NCI-H1694 treated with DMSO at 0.1 percent for 48 hours (cell line): ENCODE measurements around the gene S100A5.
A peak's percentile ranks its signal among the peaks of the same experiment; 100 is the strongest.
"Not testable (repeated sequence)": the region's sequence is repeated elsewhere in the genome, so short reads cannot be mapped to it uniquely, and the experiment has no call there.

Source experiments
- DNase-seq: peaks from one replicate; lab custom pipeline; 2025; lab: John Stamatoyannopoulos, UW

S100A5 gene

DNA sequence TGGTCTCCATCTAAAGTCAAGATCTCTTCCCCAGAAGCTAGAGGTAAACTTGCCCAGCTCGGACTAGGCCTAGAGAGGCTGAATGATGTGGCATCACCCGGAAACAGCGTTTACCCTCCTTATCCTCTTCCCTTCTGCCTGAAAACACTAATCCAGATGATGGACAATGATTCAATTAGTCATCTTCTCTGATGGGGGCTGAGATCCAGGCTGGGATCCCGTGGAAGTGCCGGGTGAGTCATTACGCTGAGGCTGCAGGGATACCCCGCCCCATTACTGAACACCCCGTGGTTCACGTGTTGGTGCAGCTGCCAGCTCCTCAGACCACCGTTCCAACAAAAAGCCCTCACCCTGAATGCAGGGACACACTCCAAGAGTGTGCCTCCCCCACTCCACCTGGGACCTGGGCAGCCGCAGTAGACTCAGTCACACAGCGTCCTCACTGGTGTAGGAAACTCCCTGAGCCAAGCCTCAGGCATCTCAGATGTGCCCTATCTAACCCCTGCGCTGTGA lies 7.0 kb downstream of the S100A5 start:
- DNase-seq: peak; percentile 66

DNA sequence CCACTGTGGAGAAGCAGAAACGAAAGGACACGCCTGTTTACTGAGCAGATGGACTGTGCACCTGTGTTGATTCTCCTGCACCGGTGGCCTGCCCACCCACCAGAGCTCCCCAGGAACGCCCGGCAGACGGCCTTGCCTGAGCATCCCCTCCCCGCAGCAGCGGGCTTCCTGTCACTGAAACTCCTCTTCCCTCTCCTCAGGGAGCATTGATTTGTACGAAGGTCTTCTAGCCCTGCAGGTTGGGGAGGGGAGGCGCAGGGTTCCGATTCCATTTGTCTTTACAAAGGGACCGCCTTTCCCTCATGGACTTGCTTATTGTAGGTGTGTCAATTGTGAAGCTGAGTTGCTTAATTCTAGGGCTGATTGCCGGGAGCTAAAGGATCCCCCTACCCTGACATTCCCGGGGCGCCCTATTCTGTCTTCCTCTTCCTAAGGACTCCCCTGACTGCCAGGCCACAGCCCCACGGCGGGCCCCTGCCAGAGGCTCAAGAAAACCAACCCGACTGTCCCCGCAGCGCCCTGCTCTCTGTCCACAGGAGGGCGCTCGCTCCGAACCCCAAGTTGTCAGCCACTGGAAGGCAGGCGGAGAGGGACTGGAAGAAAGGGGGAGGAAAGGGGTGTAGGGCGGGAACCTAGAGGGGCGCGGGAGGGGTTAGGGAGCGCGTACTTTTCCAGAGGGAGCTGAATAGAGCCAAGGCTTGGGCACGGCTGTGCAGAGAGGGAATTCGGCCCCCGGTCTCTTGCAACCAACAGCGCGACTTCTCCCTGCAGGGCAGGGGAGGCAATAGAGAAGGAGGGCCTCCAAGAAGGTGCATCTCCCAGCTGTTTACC lies 7.8 kb downstream of the S100A5 start:
- peak; percentile 95 for DNase-seq

DNA sequence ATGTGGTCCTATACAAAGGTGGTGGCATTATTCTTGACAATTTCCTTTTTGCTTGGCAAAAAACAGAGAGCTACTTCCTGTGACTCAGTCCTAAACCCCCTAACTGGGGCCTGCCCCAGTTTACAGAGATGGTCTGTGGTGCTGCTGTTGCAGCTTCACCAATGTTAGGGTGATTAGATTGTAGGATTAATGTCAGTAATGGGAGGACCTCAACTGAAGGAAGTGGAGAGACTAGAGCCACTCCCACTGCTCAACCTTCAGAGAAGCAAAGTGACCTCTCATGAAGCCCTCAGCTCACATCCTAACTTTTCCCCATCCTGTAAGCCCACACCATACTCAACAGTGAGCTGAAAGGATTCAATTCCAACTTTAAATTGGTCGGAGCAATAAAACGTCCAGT lies 8.6 kb downstream of the S100A5 start:
- peak; percentile 66 for DNase-seq

DNA sequence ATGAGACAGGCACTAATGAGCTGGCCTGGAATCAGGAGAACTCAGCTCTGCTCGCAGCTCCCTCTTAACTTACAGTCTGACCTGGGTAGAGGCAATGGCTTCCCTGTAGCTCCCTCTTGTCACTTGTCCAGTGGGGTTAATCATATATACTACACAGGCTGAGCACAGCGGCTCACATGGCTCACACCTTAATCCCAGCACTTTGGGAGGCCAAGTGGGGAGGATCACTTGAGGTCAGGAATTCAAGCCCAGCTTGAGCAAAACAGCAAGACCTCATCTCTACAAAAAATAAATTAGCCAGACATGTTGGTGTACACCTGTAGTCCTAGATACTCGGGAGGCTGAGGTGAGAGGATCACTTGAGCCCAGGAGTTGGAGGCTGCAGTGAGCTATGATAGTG lies 9.1 kb downstream of the S100A5 start:
- no peak for DNase-seq

DNA sequence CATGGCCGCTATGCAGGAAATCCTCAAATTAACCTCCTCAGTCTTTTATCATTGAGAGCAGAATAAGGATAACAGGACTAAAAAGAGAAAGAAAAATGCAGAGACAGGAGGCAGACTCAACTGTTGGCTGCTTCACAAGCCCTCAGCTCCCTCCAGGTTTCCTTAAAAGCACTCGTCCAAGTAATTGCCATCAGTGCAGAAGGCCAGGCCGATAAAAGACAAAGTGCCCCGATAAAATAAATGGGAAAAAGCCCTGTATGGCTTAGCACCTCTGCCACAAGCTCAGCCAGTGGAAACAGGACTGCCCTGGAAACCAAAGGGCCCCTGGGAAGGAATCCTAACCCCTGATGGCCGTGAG lies 13.1 kb downstream of the S100A5 start:
- no peak for DNase-seq

DNA sequence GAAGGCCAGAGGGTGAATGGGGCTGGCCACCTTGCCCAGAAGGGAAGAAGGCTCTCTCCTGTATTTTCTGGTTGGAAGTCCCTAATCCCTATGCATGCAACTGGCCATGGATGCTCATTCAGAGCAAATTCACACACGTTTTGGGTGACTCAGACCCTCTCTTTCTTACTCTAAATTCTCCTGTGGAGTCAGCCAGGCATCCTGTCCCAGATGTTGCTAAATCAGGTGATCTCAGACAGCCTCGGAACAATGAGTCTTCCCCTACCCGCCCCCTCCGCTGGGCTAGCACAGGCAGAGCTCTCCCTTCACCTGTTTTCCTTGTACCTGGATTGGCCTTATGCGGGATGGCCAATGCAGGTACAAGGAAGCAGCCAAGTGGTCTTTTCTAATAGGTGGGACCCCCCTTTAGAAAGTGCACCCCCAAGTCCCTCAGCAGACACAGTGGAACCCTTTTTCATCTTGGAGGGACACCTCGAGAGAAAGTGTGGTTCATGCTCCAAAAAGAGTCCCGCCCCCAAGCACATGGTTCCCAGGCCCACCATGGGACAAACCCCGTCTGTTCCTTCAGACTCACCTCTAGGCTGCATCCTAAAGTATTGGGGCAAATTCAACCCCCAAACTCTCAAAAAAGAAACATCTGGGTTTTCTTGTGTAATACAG lies 13.6 kb downstream of the S100A5 start:
- no peak for DNase-seq

DNA sequence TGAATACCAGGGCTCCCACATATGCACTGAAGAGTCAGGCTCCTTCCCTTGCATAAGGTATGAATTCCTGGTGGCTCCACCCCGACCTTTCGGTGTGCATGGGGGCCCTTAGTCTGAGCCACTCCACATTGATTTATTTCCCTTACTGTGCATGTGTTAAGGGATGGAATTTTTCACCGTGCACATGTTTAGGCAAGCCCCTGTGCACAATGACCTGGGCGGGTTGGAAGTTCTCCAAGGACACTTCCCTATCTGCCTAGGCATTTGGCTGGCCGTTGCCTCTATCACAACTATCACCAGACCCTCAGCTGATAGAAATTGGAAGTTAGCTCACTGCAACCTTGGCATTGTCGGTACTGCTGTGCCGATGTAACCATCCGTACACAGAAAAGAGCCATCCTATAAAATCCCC lies 14.6 kb downstream of the S100A5 start:
- DNase-seq: peak; percentile 83

DNA sequence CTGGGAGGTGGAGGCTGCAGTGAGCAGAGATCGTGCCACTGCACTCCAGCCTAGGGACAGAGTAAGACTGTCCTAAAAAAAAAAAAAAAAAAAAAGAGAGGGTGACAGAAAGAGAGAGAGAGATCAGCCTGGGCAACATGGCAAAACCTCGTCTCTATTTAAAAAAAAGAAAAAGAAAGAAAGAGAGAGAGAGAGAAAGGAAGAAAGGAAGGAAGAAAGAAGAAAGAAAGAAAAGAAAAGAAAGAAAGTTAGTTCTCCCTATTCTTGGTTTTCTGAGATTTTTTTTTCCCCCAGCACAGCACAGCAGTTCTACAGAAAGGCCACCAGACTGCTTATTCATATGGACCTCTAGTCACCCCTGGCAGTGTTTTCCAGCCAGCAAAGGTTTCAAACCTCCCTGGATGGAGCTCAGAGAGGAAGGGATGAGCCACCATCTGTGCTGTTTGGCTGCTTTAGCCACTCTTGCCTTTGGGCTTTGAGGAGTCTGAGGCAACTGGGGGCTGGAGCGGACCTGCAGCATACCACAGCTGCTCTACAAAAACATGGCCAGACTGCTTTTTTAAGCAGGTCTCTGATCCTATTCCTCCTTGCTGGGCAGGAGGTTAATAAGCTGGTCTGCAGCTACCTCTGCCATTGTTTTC lies 15.5 kb downstream of the S100A5 start:
- DNase-seq: peak; percentile 90

DNA sequence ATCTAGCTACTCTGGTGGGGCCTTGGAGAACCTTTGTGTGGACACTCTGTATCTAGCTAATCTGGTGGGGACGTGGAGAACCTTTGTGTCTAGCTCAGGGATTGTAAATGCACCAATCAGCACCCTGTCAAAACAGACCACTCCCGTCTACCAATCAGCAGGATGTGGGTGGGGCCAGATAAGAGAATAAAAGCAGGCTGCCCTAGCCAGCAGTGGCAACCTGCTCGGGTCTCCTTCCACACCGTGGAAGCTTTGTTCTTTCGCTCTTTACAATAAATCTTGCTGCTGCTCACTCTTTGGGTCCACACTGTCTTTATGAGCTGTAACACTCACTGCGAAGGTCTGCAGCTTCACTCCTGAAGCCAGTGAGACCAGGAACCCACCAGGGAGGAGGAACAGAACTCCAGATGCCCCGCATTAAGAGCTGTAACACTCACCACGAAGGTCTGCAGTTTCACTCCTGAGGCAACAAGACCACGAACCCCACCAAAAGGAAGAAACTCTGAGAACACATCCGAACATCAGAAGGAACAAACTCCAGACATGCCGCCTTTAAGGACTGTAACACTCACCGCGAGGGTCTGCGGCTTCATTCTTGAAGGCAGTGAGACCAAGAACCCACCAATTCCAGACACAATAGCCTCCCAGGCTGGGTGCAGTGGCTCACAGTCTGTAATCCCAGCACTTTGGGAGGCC lies 18.2 kb downstream of the S100A5 start:
- DNase-seq: not testable (repeated sequence)

DNA sequence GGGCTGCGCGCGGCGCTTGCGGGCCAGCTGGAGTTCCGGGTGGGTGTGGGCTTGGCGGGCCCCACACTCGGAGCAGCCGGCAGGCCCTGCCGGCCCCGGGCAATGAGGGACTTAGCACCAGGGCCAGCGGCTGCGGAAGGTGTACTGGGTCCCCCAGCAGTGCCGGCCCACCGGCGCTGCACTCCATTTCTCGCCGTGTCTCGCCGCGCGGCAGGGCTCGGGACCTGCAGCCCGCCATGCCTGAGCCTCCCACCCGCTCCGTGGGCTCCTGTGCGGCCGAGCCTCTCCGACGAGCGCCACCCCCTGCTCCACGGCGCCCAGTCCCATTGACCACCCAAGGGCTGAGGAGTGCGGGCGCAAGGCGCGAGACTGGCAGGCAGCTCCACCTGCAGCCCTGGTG lies 18.9 kb downstream of the S100A5 start:
- not testable (repeated sequence) for DNase-seq

DNA sequence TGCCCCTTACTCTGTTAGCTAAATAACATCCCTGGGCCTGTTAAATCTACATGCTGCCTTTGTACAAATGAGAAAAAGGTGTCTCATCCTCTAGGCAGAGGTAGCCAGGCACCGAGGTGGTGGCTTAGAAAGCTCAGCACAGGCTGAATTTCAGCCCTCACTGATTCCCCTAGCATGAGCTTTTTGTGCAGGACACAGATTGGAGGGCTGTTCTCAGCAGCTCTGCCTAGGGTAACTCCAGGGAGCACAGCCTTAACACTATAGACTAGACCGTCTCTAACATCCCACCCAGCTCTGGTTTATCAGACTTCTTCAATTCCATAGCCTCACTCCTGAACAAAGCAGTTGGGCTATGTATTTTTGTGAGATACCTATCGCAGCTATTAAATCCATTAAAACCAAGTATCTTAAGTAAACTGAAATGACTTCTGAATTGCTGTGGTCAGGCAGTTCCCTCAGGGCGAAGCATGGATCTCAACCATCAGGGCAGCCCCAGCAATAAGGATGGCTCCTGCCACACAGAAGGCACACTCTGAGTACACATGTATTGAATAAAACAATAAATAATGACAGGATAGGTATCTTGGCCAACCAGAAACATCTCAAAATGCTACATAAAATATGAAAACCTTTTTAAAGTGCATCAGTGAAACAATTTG lies 19.8 kb downstream of the S100A5 start:
- DNase-seq: no peak

DNA sequence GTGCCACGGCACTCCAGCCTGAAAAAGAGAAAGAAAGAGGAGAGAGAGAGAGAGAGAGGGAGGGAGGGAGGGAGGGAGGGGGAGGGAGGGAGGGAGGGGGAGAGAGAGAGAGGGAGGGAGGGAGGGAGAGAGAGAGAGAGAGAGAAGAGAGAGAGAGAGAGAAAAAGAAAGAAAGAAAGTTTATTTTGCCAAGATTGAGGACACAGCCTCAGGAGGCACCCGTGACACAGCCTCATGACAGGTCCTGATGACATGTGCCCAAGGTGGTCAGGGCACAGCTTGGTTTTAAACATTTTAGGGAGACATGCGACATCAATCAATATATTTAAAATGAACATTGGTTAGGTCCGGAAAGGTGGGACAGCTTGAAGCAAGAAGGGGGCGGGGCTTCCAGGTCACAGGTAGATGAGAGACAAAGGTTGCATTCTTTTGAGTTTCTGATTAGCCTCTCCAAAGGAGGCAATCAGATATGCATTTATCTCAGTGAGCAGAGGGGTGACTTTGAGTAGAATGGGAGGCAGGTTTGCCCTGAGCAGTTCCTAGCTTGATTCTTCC lies 20.5 kb downstream of the S100A5 start:
- not testable (repeated sequence) for DNase-seq

DNA sequence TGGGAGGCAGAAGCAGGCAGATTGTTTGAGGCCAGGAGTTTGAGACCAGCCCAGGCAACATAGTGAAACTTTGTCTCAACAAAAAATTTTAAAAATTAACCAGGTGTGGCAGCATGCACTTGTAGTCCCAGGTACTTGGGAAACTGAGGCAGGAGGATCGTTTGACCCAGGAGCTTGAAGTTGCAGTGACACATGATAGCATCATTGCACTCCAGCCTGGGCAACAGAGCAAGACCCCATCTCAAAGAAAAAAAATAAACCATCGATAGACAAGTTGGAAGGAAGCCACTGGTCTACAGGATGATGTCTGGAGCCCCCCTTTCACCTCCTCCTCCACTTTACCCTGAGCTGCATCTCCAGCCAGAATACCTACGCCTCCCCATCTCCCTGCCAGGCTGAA lies 21.5 kb downstream of the S100A5 start:
- DNase-seq: no peak

DNA sequence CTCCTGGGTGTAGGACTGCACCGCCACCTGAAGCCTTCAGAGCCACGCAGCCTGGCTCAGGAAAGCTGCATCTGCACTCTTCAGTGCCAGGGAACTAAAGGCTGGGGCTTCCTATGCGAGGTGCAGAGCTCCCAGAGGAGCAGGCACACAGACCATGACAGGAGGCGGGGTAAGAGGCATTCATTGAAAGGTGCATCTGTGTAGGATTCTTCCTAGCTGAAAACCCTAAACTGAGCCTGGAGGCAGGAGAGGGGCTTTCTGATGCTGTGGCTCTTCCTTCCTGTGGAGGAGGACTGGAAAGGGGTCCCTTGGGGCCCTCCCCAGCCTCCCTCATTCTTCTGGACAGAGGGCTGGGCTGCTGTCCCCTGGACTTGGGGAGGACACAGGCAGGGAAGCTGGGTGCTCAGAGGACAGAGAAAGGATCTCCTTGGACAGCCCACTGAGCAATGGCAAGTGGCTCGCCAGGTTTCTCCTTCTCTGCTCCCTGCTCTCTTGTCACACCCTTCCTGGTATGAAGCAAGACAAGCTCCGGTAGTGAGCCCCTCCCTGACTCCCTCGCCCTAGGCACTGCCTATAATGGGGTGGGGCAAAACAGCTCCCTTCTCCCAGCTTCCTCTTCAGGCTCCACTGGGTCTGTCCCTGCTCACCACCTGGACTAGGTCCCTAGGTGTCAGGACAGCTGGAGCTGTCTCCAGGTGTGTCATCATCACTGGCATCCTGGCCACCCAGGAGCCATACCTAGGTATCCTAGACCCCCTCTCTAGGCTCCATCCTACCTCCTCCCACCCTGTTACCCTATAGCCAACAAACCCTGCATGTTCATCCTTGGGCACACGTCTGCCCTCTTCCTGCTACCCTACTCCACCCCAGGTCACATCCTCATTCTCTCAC lies 25.0 kb downstream of the S100A5 start:
- no peak for DNase-seq

DNA sequence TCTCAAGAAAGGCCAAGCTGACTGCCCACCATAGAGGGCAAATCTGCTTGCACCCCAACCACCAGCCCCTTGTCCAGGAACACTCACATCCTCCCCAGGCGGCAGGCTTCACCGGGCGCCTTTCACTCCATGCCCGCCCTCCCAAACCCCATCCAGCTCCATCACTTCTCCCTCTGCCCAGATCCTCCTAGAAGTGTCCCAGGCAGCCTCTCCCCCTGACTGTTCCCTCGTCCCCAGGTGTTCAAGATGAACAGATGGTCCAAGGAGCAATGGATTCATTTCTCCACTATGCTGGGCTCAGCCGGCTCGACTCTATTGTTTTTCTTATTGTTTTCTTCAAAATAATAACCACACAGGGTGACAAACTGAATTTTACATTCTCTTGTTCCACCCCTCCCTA lies 27.1 kb downstream of the S100A5 start:
- no peak for DNase-seq

DNA sequence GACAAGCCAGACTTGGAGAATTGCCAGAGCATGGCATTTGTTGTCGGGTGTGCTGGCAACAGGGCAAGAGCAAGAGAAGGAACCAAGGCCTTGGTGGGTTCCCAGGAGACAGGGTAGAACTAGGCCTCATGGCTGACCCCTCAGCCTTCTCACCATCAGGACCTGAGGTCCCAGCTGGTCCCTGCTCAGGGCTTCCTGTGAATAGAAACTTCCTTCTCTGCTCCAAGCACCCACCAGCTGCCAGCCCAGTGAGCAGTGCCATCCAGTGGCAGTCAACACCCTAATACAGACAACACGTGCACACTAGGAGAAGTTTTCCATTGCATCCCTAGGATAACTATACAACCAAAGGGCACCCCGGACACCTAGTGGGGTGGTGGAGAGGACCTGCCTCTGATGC lies 27.7 kb downstream of the S100A5 start:
- peak; percentile 72 for DNase-seq

DNA sequence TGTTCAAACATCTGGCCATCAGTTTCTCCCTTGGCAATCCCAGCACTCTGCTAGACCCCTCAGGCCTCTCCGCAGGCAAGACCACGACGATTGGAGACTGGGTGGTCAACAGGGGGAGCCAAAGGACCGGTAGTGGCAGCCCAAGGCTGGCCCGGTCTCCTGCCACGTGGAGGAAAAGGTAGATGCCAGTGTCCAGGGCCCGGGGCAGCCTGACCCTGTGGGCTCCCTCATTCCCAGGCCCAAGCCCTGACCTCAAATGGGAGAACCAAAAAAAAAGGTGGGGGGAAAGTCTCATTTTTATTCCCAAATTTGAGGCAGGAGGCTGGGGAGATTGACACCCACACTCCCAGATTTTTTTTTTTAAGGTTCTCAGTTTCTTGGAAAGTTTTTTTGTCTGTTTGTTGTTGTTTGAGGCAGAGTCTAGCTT lies 29.7 kb downstream of the S100A5 start:
- peak; percentile 82 for DNase-seq

DNA sequence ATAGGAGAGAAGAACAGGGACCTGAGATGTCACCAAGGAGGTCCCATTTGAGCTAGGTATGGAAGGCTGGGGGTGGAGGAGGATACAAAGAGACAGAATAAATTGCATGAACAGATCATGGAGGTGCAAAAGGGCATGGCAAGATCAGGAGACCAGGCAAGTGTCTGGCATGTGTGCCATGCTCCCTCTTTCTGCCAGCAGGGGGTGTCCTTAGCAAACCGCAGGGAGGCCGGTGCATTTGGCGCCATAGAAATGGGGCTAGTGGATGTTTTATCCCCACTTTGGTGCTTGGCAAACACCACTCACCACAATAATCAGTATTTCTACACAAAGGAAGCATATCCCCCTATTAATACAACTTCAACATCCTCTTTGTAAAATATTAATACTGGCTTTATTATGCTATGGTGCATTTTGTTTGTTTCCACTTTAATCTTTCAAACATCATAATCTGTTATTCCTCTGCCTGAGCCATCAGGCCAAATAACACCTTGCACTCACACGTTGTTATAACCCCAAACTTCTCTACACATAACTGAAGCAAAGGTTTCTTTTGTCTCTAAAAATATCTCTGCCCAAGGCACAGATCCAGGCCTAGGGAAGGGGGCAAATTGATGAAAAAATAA lies 30.9 kb downstream of the S100A5 start:
- DNase-seq: peak; percentile 62

DNA sequence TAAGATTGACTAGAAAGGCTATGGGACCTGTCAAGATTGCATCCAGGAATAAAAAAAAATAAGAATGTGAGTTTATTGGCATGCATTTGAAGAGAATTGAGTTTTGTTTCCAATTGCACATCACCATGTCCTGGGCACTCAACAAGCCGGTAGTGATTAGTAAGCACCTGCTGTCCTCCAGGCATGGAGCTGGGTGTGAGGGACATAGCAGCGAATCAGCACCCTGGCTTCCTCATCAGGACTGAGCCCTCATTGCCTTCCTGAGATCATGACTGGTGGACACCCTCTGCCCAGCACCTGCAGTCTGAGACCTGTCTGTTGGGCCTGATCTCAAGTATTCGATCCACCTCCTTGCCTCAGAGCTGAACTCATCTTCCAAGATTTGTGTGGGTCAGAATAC lies 31.7 kb downstream of the S100A5 start:
- DNase-seq: no peak
